Calu3 (cell line): ENCODE measurements around the gene GNA12. TPM values are rescaled to one million over a fixed set of nuclear protein-coding genes. Genes with fewer than 3 reads are reported as not detected.
"Not testable (repeated sequence)": the region's sequence is repeated elsewhere in the genome, so short reads cannot be mapped to it uniquely, and the experiment has no call there.

ENCODE experiments used
- BruUV-seq: library from RNA; stranded (reverse); fragments of 400-500 nt; replicated peaks from 2 replicates; lab custom pipeline; 2021; lab: Mats Ljungman, UMichigan
- CTCF ChIA-PET: fragments of 300-600 bp; sonication (Branson Sonifier 250); formaldehyde crosslinking; loops from one replicate; lab custom pipeline; 2022; ENCODE audit warnings: antibody characterized with exemption; lab: Charles Lee
- DNase-seq: peaks from one replicate; pipeline ENCODE4 v3.0.0; 2022
- H3K27ac Mint-ChIP-seq: one replicate; pipeline ENCODE4 v1.8.0; 2022; ENCODE audit warnings: mixed read lengths; ENCODE audit not compliant: unreplicated experiment
- H3K27me3 Mint-ChIP-seq: one replicate; pipeline ENCODE4 v1.8.0; 2022; ENCODE audit warnings: mixed read lengths; ENCODE audit not compliant: unreplicated experiment
- H3K36me3 Mint-ChIP-seq: one replicate; pipeline ENCODE4 v1.8.0; 2022; ENCODE audit warnings: mild to moderate bottlenecking, moderate library complexity, mixed read lengths; ENCODE audit not compliant: insufficient read depth, unreplicated experiment
- H3K4me1 Mint-ChIP-seq: one replicate; pipeline ENCODE4 v1.8.0; 2022; ENCODE audit warnings: mild to moderate bottlenecking, low read depth, mixed read lengths; ENCODE audit not compliant: unreplicated experiment
- H3K4me3 Mint-ChIP-seq: one replicate; pipeline ENCODE4 v1.8.0; 2022; ENCODE audit warnings: mild to moderate bottlenecking, low read depth, moderate library complexity, mixed read lengths; ENCODE audit not compliant: unreplicated experiment
- H3K9me3 Mint-ChIP-seq: one replicate; pipeline ENCODE4 v1.8.0; 2022; ENCODE audit warnings: low read depth, mixed read lengths; ENCODE audit not compliant: unreplicated experiment
- intact Hi-C: fragments of 100-400 bp; cut with micrococcal nuclease; formaldehyde crosslinking; loops from one replicate; pipeline ENCODE4 v1.10.0; 2022; ENCODE audit not compliant: unreplicated experiment
- total RNA-seq: library from RNA; stranded (reverse); gene quantifications from 2 replicates; pipeline ENCODE4 v1.2.3, GENCODE V29; 2022
- TF ChIP-seq, protein P1 (sequence below): fragments of 200-600 bp; IDR thresholded peaks from one replicate; pipeline ENCODE4 v1.8.0; 2022; ENCODE audit warnings: antibody characterized with exemption; ENCODE audit not compliant: unreplicated experiment

The GNA12 gene
- total RNA-seq, 1 experiment from 2014 or later: 78.3 TPM

DNA sequence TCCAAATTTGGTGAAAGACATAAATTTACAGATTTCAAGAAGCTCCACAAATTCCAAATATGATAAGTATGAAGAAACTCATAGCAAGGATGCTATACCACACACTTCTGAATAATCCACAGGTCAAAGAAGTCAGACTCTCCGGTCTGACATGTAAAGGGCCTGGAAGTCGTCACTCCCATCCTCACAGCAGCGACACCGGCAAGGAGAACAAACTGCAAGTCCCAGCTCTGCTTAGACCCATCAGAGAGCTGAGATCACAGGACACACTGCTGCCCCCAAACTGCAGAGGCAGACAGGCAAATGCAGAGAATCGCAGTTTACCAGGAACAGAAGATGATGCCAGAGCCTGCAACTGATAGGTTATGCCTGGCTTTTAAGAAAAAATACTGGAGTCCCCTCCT, 94.1 kb downstream of the GNA12 start:
- peaks cover 6% of the 10 kb centered on the region for H3K9me3 Mint-ChIP-seq
- no TSS peak for BruUV-seq
- intact Hi-C loops: no loop called here
- TF ChIP-seq, protein P1, sequence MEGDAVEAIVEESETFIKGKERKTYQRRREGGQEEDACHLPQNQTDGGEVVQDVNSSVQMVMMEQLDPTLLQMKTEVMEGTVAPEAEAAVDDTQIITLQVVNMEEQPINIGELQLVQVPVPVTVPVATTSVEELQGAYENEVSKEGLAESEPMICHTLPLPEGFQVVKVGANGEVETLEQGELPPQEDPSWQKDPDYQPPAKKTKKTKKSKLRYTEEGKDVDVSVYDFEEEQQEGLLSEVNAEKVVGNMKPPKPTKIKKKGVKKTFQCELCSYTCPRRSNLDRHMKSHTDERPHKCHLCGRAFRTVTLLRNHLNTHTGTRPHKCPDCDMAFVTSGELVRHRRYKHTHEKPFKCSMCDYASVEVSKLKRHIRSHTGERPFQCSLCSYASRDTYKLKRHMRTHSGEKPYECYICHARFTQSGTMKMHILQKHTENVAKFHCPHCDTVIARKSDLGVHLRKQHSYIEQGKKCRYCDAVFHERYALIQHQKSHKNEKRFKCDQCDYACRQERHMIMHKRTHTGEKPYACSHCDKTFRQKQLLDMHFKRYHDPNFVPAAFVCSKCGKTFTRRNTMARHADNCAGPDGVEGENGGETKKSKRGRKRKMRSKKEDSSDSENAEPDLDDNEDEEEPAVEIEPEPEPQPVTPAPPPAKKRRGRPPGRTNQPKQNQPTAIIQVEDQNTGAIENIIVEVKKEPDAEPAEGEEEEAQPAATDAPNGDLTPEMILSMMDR: no peak
- no peak overlapping the region for H3K27ac Mint-ChIP-seq
- CTCF ChIA-PET: no interaction called here
- no peaks in the 10 kb centered on the region for H3K27me3 Mint-ChIP-seq
- H3K4me3 Mint-ChIP-seq: no peak overlapping the region
- no peaks in the 10 kb centered on the region for H3K4me1 Mint-ChIP-seq
- no peak for DNase-seq
- H3K36me3 Mint-ChIP-seq: peaks cover 12% of the 10 kb centered on the region

DNA sequence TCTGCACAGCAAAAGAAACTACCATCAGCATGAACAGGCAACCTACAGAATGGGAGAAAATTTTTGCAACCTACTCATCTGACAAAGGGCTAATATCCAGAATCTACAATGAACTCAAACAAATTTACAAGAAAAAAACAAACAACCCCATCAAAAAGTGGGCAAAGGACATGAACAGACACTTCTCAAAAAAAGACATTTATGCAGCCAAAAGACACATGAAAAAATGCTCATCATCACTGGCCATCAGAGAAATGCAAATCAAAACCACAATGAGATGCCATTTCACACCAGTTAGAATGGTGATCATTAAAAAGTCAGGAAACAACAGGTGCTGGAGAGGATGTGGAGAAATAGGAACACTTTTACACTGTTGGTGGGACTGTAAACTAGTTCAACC, 95.4 kb downstream of the GNA12 start:
- BruUV-seq, H3K27me3 Mint-ChIP-seq, H3K36me3 Mint-ChIP-seq, intact Hi-C loops, H3K4me1 Mint-ChIP-seq, H3K4me3 Mint-ChIP-seq, DNase-seq, H3K27ac Mint-ChIP-seq, CTCF ChIA-PET, H3K9me3 Mint-ChIP-seq: not testable (repeated sequence)

DNA sequence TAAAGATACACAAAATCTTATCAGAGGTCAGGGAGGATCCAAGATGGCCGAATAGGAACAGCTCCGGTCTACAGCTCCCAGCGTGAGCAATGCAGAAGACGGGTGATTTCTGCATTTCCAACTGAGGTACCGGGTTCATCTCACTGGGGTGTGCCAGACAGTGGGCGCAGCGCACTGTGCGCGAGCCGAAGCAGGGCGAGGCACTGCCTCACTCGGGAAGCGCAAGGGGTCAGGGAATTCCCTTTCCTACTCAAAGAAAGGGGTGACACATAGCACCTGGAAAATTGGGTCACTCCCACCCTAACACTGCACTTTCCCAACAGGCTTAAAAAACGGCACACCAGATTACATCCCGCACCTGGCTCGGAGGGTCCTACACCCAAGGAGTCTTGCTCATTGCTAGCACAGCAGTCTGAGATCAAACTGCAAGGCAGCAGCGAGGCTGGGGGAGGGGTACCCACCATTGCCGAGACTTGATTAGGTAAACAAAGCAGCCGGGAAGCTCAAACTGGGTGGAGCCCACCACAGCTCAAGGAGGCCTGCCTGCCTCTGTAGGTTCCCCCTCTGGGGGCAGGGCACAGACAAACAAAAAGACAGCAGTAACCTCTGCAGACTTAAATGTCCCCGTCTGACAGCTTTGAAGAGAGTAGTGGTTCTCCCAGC, 100.5 kb downstream of the GNA12 start:
- H3K27ac Mint-ChIP-seq, H3K27me3 Mint-ChIP-seq, H3K4me1 Mint-ChIP-seq, BruUV-seq, H3K4me3 Mint-ChIP-seq, H3K9me3 Mint-ChIP-seq, DNase-seq, intact Hi-C loops, CTCF ChIA-PET: not testable (repeated sequence)
- peaks cover 12% of the 10 kb centered on the region for H3K36me3 Mint-ChIP-seq

DNA sequence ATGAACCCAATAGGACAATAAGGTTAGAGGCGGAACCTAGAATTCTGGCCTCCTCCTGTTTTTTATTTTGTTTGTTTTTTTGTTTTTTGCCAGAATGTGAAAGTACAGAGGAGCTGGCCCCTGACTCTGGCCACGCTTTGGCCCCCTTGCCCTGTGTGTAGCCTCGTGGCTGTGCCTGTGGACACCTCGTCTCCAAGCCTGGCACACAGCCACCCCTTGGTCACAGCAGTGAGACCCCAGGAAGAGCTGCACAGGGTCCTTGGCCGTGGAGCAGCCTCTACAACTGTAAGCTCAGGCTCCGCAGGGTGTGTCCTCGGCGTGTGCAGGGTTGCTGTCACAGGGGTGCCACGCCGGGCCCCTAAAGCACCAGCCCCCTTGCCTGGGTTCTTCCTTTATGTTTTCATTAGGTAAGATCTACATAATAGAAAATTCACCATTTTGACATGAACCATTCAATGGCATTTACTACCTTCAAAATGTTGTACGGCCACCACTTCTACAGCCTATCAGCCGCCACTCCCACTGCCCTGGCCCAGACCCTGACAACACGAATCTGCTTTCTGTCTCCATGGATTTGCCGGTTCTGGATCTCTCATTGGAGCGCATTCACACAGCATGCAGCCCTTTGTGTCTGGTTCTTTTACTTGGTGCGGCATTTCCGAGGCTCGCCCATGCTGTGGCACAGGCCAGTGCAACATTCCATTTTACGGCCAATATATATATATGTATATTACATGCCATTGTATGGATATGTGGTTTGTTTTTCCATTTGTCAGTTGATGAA, 105.2 kb downstream of the GNA12 start:
- Mint-ChIP-seq H3K4me1 (peaks cover 7% of the 10 kb centered on the region), H3K27me3 (no peaks in the 10 kb centered on the region), H3K36me3 (peaks cover 16% of the 10 kb centered on the region), H3K9me3 (peaks cover under 1% of the 10 kb centered on the region), H3K4me3 (no peak overlapping the region), H3K27ac (no peak overlapping the region)
- no peak for DNase-seq
- CTCF ChIA-PET: interaction anchor here (0.6 to 0.7 kb wide), 3 partner anchors 13 to 1118 kb away, joined by 3 to 5 read pairs (median 4); no protein-coding TSS in a partner anchor
- intact Hi-C loops: no loop called here
- TF ChIP-seq, protein P1: no peak
- BruUV-seq: no TSS peak

DNA sequence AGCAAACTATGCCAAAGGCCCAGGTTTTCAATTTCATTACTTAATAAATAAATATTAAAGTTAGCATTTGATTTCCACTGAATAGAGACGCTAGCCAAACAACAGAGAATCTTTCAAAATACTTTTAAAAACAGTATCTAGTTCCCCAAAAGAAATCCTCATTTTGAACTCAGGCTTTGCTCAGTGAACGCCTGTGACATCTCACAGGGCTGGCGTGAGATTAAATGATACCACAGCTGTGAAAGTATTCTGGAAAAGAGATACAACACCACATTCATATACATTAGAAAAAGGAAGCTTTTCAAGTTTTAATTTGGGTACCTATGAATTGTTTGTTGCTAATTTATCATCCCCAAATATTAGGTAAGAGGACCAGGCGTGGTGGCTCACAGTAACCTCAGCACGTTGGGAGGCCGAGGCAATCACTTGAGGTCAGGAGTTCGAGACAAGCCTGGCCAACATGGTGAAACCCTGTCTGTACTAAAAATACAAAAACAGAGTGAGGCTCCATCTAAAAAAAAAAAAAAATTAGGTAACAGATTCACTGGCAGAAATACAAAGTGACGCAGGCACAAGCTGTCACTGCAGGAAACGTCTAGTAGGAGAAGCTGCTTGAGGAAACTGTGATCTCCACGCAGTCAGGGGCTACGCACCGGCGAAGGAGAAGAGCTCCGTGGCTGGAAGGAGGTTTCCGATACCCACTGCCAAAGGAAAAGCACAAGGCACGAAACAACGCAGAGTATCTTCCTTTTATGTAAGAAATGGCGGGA, 106.2 kb downstream of the GNA12 start:
- intact Hi-C loops: no loop called here
- CTCF ChIA-PET: interaction anchor here (0.7 kb wide), 2 partner anchors 14 to 144 kb away, joined by 3 to 4 read pairs; no protein-coding TSS in a partner anchor

DNA sequence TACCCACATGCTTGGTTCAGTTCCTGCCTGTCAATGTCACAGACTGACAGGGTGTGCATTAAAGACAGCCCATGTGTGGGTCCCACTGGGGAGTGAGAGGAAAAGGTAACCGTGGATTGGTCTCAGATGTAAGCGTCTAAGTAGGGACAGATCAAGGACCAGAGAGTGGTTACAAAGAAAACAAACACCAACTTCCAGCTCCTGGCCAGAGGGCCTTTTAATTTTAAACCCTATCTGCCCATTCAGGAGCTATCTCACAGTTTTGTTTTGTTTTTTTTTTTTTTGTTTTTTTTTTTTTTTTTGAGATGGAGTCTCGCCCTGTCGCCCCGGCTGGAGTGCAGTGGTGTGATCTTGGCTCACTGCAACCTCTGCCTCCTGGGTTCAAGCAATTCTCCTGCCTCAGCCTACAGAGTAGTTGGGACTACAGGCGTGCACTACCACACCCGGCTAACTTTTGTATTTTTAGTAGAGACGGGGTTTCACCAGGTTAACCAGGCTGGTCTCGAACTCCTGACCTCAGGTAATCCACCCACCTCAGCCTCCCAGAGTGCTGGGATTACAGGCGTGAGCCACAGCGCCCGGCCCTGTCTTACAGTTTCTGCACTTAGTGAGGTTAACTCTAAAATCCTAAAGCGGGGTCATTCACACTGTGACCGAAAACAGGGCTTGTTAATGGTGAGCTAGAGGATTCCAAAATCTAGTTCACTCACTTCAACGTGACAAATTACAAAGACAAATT, 106.9 kb downstream of the GNA12 start:
- H3K36me3 Mint-ChIP-seq, H3K27ac Mint-ChIP-seq, BruUV-seq, DNase-seq, H3K9me3 Mint-ChIP-seq, CTCF ChIA-PET, H3K4me3 Mint-ChIP-seq, H3K27me3 Mint-ChIP-seq, intact Hi-C loops: not testable (repeated sequence)
- H3K4me1 Mint-ChIP-seq: peaks cover 25% of the 10 kb centered on the region

More for the DNA sequence above, 106.2 kb downstream of the GNA12 start:
- peaks cover 4% of the 10 kb centered on the region for H3K9me3 Mint-ChIP-seq
- no peak overlapping the region for H3K4me3 Mint-ChIP-seq
- BruUV-seq: no TSS peak
- TF ChIP-seq, protein P1: no peak
- H3K4me1 Mint-ChIP-seq: peaks cover 17% of the 10 kb centered on the region
- peaks cover 8% of the 10 kb centered on the region for H3K36me3 Mint-ChIP-seq
- DNase-seq: no peak
- no peaks in the 10 kb centered on the region for H3K27me3 Mint-ChIP-seq
- H3K27ac Mint-ChIP-seq: no peak overlapping the region
